Lung (tissue), 12 donors: ENCODE results near the gene AOX1. TPM values are rescaled to one million over a fixed set of nuclear protein-coding genes. Genes with fewer than 3 reads are reported as not detected.

Source experiments
- ATAC-seq: fragments of 200-7000 bp; cut with Tn5 transposase; one replicate; pipeline ENCODE4 v1.9.1; 2020; ENCODE audit warnings: moderate number of reproducible peaks; ENCODE audit not compliant: insufficient read depth, low FRiP score
- DNase-seq, 3 donors: peaks; one replicate each; pipeline ENCODE4 v3.0.0-alpha.2; 2013 to 2017
- H3K27ac ChIP-seq, 2 donors: one replicate each; pipeline ENCODE4 v1.5.1; 2013; ENCODE audit warnings: mild to moderate bottlenecking in 2 of 2, moderate library complexity in 2 of 2, control low read depth in 1 of 2, inconsistent platforms in 1 of 2, low read depth in 1 of 2, low read length in 1 of 2
- H3K27me3 ChIP-seq, 3 donors: one replicate each; pipeline ENCODE4 v1.5.1; 2013; ENCODE audit warnings: low read length in 2 of 3; ENCODE audit not compliant: control insufficient read depth in 3 of 3, insufficient read depth in 3 of 3
- H3K36me3 ChIP-seq, 4 donors: one replicate each; pipeline ENCODE4 v1.5.1; 2013; ENCODE audit warnings: low read length in 4 of 4, mild to moderate bottlenecking in 1 of 4, moderate library complexity in 1 of 4; ENCODE audit not compliant: control insufficient read depth in 4 of 4, insufficient read depth in 4 of 4
- H3K4me1 ChIP-seq, 5 donors: one replicate each; pipeline ENCODE4 v1.5.1; 2013; ENCODE audit warnings: low read length in 5 of 5, mild to moderate bottlenecking in 2 of 5, moderate library complexity in 1 of 5; ENCODE audit not compliant: control insufficient read depth in 5 of 5, insufficient read depth in 5 of 5
- H3K4me3 ChIP-seq: one replicate; pipeline ENCODE4 v1.5.1; 2013; ENCODE audit warnings: mild to moderate bottlenecking, control low read depth, moderate library complexity
- H3K9ac ChIP-seq, 2 donors: one replicate each; pipeline ENCODE4 v1.5.1; 2013; ENCODE audit warnings: low read length in 2 of 2, control low read depth in 1 of 2; ENCODE audit not compliant: insufficient read depth in 1 of 2
- H3K9me3 ChIP-seq, 4 donors: one replicate each; pipeline ENCODE4 v1.5.1; 2013; ENCODE audit warnings: low read length in 3 of 4, mild to moderate bottlenecking in 1 of 4, moderate library complexity in 1 of 4; ENCODE audit not compliant: control insufficient read depth in 4 of 4, insufficient read depth in 3 of 4
- CTCF ChIP-seq: IDR thresholded peaks from 2 replicates; pipeline ENCODE4 v1.5.1; 2012; ENCODE audit warnings: mild to moderate bottlenecking; ENCODE audit errors: control extremely low read depth, extremely low read depth
- WGBS, 2 donors: extraction: QIAGEN DNeasy Blood & Tissue Kit; methylation state at CpG; one replicate each; pipeline ENCODE4 v1.1.7; 2013; 5-methylcytosine and 5-hydroxymethylcytosine counted together
- polyA plus RNA-seq, 2 donors: library from polyadenylated mRNA; stranded (reverse); fragments of 200-250 nt; gene quantifications; one replicate each; pipeline ENCODE4 v1.2.1, GENCODE V29; 2013
- total RNA-seq, 2 donors: library from RNA; depleted of rRNA in 1 of 2; stranded (reverse); fragments of >200 nt in 1 of 2; gene quantifications; one replicate each; pipeline ENCODE4 v1.2.1, GENCODE V29; 2014 to 2021
- donor health status: control.
- donor health status: control.
- donor health status: Bipolar disorder and iron deficiency.
- donor health status: healthy.
- donor health status: DM: yes; HTN: yes; CAD: no.

The AOX1 gene
- total and polyA plus RNA-seq, 4 donors, result 8.0 to 48.5 (median 10.6) TPM

DNA sequence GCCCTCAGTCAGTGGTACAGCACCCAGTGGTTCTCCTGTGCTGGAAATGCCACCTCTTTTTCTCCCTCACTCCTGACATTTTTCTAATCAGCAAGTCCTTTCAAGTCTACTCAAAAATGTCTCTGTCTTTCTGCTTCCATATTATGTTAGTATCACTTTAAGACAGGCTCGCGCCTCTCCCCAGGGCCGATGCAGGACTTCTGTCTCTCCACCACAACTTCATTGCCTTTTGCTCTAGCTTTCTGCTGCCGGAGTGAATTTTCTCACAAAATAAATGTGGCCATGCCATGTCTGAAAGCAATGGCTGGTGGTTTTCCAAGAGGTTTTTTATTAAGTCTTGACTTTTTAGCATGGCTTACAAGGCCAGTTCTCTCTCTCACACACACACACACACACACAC, 73.6 kb downstream of the AOX1 start:
- Histone ChIP-seq H3K36me3 (peaks cover 0 to 6% (median under 1%) of the 10 kb centered on the region in 4 donors), H3K27me3 (no peaks in the 10 kb centered on the region), H3K27ac (no peak overlapping the region), H3K4me1 (peaks cover 0 to 10% (median 0%) of the 10 kb centered on the region in 5 donors), H3K4me3 (no peak overlapping the region), H3K9ac (no peak overlapping the region), H3K9me3 (no peaks in the 10 kb centered on the region)
- ATAC-seq (no peak), DNase-seq (no peak)
- 79 to 83% methylated on average over 4 of the region's 4 CpGs for WGBS, 2 donors
- TF ChIP-seq CTCF, result no peak

GRCh38 chr2:200661477-200661876, 75.7 kb downstream of the AOX1 start:
- no peak overlapping the region for H3K27ac ChIP-seq
- 55 to 70% methylated on average over 1 of the region's 1 CpG for WGBS, 2 donors
- DNase-seq (no peak), ATAC-seq (no peak)
- peaks cover 0 to under 1% (median 0%) of the 10 kb centered on the region in 5 donors for H3K4me1 ChIP-seq
- peaks cover 0 to 13% (median 1%) of the 10 kb centered on the region in 4 donors for H3K36me3 ChIP-seq
- no peaks in the 10 kb centered on the region for H3K9me3 ChIP-seq
- no peak for TF ChIP-seq CTCF
- H3K27me3 ChIP-seq, result no peaks in the 10 kb centered on the region
- no peak overlapping the region for H3K9ac ChIP-seq
- H3K4me3 ChIP-seq, result no peak overlapping the region

DNA sequence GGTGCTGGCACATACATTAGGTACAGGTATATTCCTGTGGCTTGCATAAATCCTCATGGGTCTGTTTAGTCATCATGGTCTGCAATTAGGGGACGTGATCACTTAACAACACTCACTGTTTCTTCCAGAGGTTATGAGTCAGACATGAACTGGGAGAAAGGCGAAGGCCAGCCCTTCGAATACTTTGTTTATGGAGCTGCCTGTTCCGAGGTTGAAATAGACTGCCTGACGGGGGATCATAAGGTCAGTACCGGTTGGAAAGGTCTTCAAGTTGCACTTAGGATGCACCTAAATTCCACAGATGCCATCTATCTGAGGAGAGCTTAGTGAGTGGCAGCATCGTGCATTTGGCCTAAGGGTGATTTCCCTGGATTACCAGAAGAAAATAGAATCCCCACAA, 76.9 kb downstream of the AOX1 start:
- no peak for TF ChIP-seq CTCF

More for the DNA sequence above, 76.9 kb downstream of the AOX1 start:
- WGBS, 2 donors, result 60 to 82% methylated on average over 7 of the region's 7 CpGs
- H3K27ac ChIP-seq, result no peak overlapping the region
- H3K27me3 ChIP-seq, result no peaks in the 10 kb centered on the region
- H3K9ac ChIP-seq, result no peak overlapping the region
- peaks cover 0 to 2% (median 0%) of the 10 kb centered on the region in 4 donors for H3K9me3 ChIP-seq
- no peak overlapping the region for H3K4me3 ChIP-seq
- H3K4me1 ChIP-seq, result no peaks in the 10 kb centered on the region
- DNase-seq (no peak), ATAC-seq (no peak)
- peaks cover 0 to 13% (median 1%) of the 10 kb centered on the region in 4 donors for H3K36me3 ChIP-seq
